Activated B cell treated with CpG ODN at 0.5 μM for 24 hours (primary cell): ENCODE results near the gene C5. TPM values are rescaled to one million over a fixed set of nuclear protein-coding genes. Genes with fewer than 3 reads are reported as not detected.
A peak's percentile ranks its signal among the peaks of the same experiment; 100 is the strongest.

Experiments used
- ATAC-seq: fragments of 200-7000 bp; cut with Tn5 transposase; one replicate; pipeline ENCODE4 v1.10.0; 2021; ENCODE audit warnings: low read depth, mild to moderate bottlenecking, moderate library complexity
- CTCF ChIA-PET: fragments of 350-600 bp; sonication (Branson Sonifier 250); formaldehyde crosslinking; loops from one replicate; lab custom pipeline; 2021; ENCODE audit warnings: antibody characterized with exemption; lab: Charles Lee
- POLR2A ChIA-PET: fragments of 350-600 bp; sonication (Branson Sonifier 250); formaldehyde crosslinking; loops from one replicate; lab custom pipeline; 2021; ENCODE audit warnings: antibody characterized with exemption; lab: Charles Lee
- DNase-seq: peaks from one replicate; pipeline ENCODE4 v3.0.0; 2022
- H3K27ac Mint-ChIP-seq: one replicate; pipeline ENCODE4 v1.8.0; 2020; ENCODE audit warnings: mixed read lengths
- H3K27me3 Mint-ChIP-seq: one replicate; pipeline ENCODE4 v1.8.0; 2021; ENCODE audit warnings: mixed read lengths
- H3K36me3 Mint-ChIP-seq: one replicate; pipeline ENCODE4 v1.8.0; 2021; ENCODE audit warnings: low read depth, mixed read lengths
- H3K4me1 Mint-ChIP-seq: one replicate; pipeline ENCODE4 v1.8.0; 2021; ENCODE audit warnings: mixed read lengths
- H3K4me3 Mint-ChIP-seq: one replicate; pipeline ENCODE4 v1.8.0; 2020; ENCODE audit warnings: mild to moderate bottlenecking, mixed read lengths
- H3K9me3 Mint-ChIP-seq: one replicate; pipeline ENCODE4 v1.8.0; 2020; ENCODE audit warnings: mixed read lengths
- intact Hi-C: fragments of 100-400 bp; cut with micrococcal nuclease; formaldehyde crosslinking; loops from one replicate; pipeline ENCODE4 v1.15.1; 2024
- total RNA-seq: library from RNA; stranded (reverse); gene quantifications from 2 replicates; pipeline ENCODE4 v1.2.3, GENCODE V29; 2022
- TF ChIP-seq, protein P1 (sequence below): fragments of 200-600 bp; IDR thresholded peaks from one replicate; pipeline ENCODE4 v1.8.0; 2022; ENCODE audit warnings: antibody characterized with exemption, mild to moderate bottlenecking

C5 gene
- total RNA-seq, 1 donor from 2014 or later: 3.5 TPM

- Mint-ChIP-seq H3K27ac (peak overlapping the region; percentile 99), H3K27me3 (no peaks in the 10 kb centered on the region), H3K9me3 (no peaks in the 10 kb centered on the region), H3K36me3 (peaks cover 33% of the 10 kb centered on the region), H3K4me1 (peaks cover 89% of the 10 kb centered on the region), H3K4me3 (peak overlapping the region; percentile 87)
- no peak for ATAC-seq
- ChIA-PET POLR2A (interaction anchor here (2.1 to 9.1 kb wide), 7 partner anchors 8 to 134 kb away, joined by 9 to 179 read pairs (median 15); partner anchors contain the start of genes FBXW2 and PHF19), CTCF (interaction anchor here (0.8 to 1.4 kb wide), 2 partner anchors 34 to 59 kb away, joined by 3 to 4 read pairs; no protein-coding TSS in a partner anchor)
- DNase-seq: no peak
- TF ChIP-seq, protein P1, sequence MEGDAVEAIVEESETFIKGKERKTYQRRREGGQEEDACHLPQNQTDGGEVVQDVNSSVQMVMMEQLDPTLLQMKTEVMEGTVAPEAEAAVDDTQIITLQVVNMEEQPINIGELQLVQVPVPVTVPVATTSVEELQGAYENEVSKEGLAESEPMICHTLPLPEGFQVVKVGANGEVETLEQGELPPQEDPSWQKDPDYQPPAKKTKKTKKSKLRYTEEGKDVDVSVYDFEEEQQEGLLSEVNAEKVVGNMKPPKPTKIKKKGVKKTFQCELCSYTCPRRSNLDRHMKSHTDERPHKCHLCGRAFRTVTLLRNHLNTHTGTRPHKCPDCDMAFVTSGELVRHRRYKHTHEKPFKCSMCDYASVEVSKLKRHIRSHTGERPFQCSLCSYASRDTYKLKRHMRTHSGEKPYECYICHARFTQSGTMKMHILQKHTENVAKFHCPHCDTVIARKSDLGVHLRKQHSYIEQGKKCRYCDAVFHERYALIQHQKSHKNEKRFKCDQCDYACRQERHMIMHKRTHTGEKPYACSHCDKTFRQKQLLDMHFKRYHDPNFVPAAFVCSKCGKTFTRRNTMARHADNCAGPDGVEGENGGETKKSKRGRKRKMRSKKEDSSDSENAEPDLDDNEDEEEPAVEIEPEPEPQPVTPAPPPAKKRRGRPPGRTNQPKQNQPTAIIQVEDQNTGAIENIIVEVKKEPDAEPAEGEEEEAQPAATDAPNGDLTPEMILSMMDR: no peak
- intact Hi-C loops: loop anchor here (2.0 to 5.0 kb wide), 2 partner anchors 51 to 345 kb away; partner anchors contain the start of genes CDK5RAP2 and PHF19
These were observed 122.6 kb downstream of the C5 start for GRCh38 chr9:120927269-120928014.

- Mint-ChIP-seq H3K4me1 (peaks cover 89% of the 10 kb centered on the region), H3K27me3 (no peaks in the 10 kb centered on the region), H3K9me3 (no peaks in the 10 kb centered on the region), H3K4me3 (peak within 1 kb of the TSS; percentile 87), H3K27ac (peak within 1 kb of the TSS; percentile 99), H3K36me3 (peaks cover 43% of the 10 kb centered on the region)
- POLR2A ChIA-PET: interaction anchor here (0.6 to 9.1 kb wide), 17 partner anchors 9 to 231 kb away, joined by 3 to 179 read pairs (median 9); partner anchors contain the start of genes FBXW2 and PHF19
- peak; percentile 38 for ATAC-seq
- TF ChIP-seq, protein P1: no peak
- CTCF ChIA-PET: interaction anchor here (0.8 to 1.4 kb wide), 5 partner anchors 11 to 58 kb away, joined by 3 to 5 read pairs (median 4); no protein-coding TSS in a partner anchor
- DNase-seq: peak; percentile 55
- intact Hi-C loops: loop anchor here (1.0 to 5.0 kb wide), 6 partner anchors 10 to 344 kb away; partner anchors contain the start of genes CDK5RAP2, CNTRL and PHF19
These were observed 123.6 kb downstream of the C5 start, which contains the start of gene TRAF1 for GRCh38 chr9:120926397-120926928. TSS of gene TRAF1 (minus strand) at chr9:120926796. CDS start at chr9:120926075, 721 bp downstream.

GRCh38 chr9:120925535-120926396 lies 124.3 kb downstream of the C5 start:
- H3K9me3 Mint-ChIP-seq: no peaks in the 10 kb centered on the region

More at GRCh38 chr9:120925535-120926396, 124.3 kb downstream of the C5 start:
- TF ChIP-seq, protein P1: no peak
- H3K27ac Mint-ChIP-seq: peak overlapping the region; percentile 99
- CTCF ChIA-PET: interaction anchor here (0.6 to 1.3 kb wide), 7 partner anchors 8 to 57 kb away, joined by 3 to 5 read pairs (median 4); no protein-coding TSS in a partner anchor
- peaks cover 48% of the 10 kb centered on the region for H3K36me3 Mint-ChIP-seq
- POLR2A ChIA-PET: interaction anchor here (0.6 to 9.1 kb wide), 20 partner anchors 9 to 231 kb away, joined by 3 to 179 read pairs (median 8); partner anchors contain the start of genes FBXW2 and PHF19
- intact Hi-C loops: loop anchor here (1.0 to 5.0 kb wide), 6 partner anchors 11 to 343 kb away; partner anchors contain the start of genes CDK5RAP2, CNTRL and PHF19
- H3K4me1 Mint-ChIP-seq: peaks cover 90% of the 10 kb centered on the region
- ATAC-seq (peak; percentile 51), DNase-seq (peak; percentile 44)
- H3K4me3 Mint-ChIP-seq: peak overlapping the region; percentile 87
- H3K27me3 Mint-ChIP-seq: no peaks in the 10 kb centered on the region
